ENCODE data around the gene IGFL4.

IGFL4 gene

DNA sequence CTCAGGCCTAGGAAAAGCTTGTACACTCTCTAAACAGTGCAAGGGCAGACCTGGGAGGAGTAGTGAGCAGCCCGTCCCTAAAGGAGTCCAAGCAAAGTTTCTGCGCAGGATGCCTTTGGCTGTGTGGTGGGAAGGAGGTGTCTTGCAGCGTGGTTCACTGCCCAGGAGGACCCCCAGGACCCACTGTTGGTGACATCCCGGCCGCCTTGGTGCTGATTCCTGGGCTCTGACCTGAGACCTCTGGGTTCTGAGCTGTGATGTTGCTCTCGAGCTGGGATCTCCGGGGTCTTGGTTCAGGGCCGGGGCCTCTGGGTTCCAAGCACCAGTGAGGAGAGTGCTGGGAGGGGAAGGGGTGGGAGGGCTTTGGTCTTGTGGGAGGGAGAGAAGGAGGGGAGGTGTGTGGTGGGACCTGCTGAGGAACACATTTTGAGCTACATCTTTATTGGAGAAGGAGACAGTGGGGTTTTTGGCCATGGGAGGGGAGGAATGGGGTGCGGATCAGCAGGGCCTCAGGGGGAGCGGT lies 22.0 kb downstream of the IGFL4 start:
- DNase-seq = no peak

- no peak for DNase-seq
Observed at GRCh38 chr19:46017874-46018675, 22.7 kb downstream of the IGFL4 start.

- DNase-seq = no peak
Observed at GRCh38 chr19:46017095-46017429, 23.7 kb downstream of the IGFL4 start.

- DNase-seq = peak; percentile 26 to 71
Observed at GRCh38 chr19:46016426-46017094, 24.2 kb downstream of the IGFL4 start.

DNA sequence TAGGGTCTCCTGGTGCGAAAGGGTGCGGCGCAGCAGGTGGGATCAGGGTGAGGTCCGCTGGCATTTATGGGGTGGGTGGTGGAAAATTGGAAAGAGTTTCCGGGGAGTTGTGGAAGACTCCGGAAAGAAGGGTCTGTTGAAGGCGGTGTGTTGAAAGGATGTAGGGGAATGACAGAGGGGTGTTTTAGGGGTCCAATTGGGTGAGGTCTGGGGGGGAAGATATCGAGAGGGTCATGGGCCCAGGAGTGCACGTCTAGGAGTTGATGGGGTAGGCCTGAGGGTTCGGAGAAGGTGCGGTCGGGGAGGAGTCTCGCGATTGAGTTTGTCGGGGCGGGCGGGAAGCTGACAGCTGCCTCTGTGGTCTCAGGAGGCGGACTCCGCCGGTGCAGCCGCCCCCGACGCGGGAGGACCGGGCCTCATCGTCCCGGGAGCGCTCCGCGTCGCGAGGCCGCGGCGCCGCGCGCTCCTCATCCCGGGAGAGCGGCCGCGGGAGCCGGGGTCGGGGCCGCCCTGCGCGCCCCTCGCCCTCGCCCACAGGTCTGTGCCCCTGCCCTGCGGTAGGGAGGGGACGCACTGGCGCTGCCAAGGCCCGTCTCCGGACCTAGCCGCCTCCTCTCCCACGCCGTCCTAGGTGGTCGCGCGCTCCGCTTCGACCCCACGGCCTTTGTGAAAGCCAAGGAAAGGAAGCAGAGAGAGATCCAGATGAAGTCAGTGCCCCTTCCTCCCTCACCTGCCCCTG lies 24.9 kb downstream of the IGFL4 start:
- no peak for DNase-seq

- DNase-seq = peak in 1 of 2 experiments; percentile 40
Observed at GRCh38 chr19:46014941-46015686, 25.7 kb downstream of the IGFL4 start.

DNA sequence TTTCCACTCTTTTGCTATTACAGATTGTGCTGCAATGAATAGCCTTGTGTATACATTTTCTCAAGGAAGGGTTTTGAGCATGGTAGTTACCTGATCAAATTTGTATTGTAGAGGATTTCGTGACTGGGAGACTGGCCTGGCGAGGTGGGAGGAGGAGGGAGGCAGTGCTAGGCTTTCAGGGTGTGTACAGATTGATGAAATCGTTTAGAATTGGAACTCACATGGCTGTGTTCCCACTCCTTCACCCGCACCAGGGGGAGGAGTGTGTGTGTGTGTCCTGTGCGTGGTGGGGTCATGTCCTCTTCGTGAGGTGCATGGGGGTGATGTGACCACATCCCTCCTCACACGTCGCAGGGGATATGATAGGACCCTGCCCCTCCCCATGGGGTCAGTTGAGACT lies 26.3 kb downstream of the IGFL4 start:
- DNase-seq = no peak

GRCh38 chr19:46009530-46010510 lies 31.0 kb downstream of the IGFL4 start:
- DNase-seq = peak in 1 of 2 experiments; percentile 48

GRCh38 chr19:46006411-46006810 lies 34.4 kb downstream of the IGFL4 start:
- no peak for DNase-seq

DNA sequence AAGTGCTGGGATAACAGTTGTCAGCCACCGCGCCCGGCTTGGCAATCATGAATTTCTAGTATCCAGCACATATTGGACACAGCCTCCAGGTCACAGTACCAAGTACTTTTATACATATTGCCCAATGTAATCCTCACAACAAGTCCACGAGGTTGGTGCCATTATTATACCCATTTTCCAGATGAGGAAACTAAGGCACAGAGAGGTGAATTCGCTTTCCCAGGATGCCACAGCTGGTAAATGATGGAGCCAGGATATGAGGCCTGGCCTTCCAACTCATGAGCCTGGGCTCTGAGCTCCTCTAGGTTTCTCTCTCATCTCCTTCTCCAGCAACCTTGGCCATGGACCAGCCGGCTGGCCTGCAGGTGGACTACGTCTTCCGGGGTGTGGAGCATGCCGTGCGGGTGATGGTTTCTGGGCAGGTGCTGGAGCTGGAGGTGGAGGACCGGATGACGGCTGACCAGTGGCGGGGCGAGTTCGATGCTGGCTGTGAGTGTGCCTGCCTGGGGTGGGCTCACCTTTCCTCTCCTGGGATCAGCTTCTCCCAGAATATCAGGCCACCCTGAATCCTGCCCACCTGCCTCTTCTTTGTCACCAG lies 38.0 kb downstream of the IGFL4 start:
- DNase-seq = no peak

DNA sequence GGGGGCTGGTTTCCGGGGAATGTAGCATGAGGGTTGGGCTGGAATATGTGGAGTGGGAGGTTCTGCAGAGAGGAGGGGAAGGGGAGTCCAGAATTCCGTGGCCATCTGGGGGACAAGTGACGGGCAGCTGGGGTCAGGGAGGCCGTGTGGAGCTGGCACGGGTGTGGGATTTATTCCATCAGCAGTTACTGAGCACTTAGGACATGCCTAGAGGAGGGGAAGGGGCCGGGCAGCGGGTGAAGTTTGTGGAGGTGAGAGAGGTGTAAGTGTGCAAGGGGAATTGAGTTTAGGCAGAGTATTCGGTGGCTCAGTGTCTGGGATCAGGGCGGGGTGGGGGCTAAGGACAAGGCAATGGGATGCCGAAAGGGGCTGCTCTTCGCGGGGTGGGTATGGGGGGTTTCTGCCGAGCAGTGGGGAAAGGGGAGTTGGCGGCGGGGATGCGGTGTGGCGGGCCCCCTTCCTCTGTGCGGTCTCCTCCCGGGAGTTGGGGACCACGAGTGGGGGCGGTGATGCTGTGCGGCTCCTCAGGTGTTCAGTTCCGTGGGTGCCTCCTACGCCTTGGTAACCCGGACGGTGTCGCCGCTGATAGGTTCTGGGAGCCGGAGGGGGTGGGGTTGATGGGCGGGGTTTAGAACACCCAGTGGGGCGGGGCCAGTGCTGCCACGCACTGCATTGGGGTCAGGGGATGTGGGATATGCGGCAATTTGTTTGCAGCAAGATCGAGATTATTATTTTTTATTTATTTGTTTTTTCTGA lies 40.1 kb downstream of the IGFL4 start:
- DNase-seq = no peak

DNA sequence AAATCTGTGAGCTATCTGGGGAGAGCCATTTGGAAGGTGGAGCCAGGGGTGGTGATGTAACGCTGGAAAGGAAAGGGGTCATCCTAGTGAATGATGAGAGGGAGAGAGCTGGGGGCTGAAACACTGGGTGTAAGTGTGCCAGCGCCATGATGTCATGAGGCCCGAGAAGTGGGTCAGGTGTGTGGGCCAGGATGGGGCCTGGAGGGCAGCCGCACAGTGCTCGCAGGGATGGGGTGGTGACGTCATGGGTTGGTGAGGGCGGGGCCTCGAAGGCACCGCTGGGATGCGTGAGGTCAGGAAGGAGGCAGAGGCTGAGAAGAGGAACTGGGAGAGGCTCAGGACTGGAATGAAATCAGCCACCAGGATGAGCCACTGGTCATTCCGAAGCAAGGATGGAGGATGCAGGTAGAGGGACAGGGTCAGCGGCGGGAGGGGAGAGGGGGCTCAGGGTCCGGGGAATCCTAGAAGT lies 41.1 kb downstream of the IGFL4 start:
- no peak for DNase-seq

- DNase-seq = no peak
Observed at GRCh38 chr19:45998834-45999233, 42.0 kb downstream of the IGFL4 start.

DNA sequence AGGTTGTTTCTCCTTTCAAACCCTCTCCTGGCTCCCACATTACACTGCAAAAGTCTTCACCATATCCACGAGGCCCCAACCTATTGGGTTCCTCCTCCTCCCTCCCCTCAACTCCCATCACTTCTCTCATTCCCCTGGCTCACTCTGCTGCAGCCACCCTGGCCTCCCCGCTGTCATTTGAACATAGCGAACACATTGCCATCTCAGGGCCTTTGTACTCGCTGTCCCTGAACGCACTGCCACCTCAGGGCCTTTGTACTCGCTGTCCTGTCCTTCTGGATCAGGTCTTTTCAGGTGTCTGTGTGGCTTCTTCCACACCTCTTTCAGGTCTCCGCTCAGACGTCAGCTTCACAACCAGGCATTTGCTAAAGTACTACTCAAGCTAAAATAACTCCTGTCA lies 43.9 kb downstream of the IGFL4 start:
- no peak for DNase-seq

DNA sequence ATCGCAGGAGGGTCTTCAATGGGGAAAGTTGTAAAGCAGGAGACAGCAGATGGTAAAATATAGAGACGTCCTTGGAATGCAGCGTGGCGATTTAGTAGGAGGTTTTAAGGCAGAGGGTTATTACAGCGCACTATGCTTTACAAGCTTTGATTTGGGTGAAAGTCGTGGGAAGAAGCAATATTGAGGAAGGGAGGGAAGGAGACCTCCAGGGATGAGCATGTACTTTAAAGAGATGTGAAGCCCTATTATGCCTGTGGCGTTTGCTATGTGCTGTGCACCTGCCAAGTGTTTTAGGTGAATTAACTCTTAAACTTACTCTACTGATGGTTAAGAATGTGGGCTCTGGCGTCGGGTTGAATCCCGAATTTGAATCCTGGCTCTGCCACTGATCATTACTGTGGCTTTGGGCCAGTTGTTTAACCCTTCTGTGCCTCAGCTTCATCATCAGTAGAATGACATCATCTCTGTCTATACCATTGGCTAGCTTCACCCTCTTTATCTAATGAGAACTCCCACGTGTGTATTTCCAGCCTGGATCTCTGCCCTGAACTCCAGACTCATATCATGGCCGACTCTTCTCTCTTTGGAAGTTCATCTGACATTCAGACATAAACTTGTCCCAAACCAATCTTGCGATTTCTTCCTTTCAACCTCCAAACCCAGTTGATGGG lies 45.0 kb downstream of the IGFL4 start:
- no peak for DNase-seq

DNA sequence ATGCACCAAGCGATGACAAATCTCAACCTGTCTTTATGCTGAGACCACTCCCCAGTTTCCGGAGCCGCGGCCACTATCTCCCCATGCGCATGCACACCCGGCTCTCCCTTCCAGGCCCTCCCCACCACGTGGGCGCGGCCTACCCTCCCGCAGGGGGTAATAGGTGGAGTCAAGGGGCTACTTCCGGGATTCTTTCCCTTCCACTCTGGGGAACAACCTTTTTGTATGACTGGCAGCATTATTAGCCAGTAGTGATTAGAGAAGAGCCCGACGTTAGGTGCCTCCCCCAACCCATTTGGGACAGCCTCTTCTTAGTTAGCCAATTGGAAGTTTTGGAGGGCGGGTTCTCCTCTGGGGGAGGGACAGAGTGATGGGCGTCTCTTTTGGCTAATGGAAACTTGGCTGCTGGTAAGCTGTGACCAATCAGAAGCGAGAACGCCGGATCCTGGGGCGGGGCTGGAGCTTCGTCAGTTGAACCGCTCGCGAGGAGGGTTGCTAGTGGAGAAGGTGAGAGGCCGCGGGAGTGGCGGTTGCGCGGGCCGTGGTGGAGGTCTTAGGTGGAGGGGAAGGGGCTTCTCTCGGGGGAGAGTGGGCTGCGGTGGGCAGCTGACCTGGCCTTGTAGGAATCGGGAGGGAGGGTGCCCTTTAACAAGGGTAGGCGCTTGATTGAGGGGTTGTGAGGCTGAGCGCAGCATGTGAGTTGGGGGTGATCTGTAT lies 45.6 kb downstream of the IGFL4 start, which contains the start of gene CCDC61:
Gene CCDC61 (plus strand): TSS at position 470 of the 717 bp plus-strand sequence. CDS start 7,552 bp downstream, outside the sequence.
- peak; percentile 93 to 98 for DNase-seq

DNA sequence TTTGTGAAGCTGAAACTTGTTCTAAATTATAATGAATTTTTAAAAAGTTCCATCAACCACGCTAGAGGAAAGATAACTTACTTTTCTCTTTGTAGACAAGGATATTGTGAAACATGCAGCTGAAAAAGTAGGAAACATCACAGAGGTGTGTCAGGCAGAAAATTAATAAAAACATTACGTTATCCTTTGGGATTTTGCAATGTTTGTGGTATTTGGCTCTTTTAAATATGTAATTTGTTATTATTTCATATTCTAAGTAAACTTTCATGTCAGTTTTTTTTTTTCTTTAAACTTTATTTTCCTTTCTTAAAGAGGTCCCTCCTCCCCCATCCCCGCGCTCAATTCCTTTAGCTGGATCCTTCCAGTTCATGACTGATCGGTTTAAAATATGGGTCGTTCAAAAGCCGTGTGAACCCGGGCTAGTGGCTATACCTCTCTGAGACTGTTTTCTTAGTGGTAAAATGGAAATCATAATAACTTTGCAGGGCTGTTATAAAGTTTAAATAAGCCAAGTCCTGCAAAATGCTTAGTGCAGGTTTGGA lies 46.3 kb downstream of the IGFL4 start:
- DNase-seq = no peak

DNA sequence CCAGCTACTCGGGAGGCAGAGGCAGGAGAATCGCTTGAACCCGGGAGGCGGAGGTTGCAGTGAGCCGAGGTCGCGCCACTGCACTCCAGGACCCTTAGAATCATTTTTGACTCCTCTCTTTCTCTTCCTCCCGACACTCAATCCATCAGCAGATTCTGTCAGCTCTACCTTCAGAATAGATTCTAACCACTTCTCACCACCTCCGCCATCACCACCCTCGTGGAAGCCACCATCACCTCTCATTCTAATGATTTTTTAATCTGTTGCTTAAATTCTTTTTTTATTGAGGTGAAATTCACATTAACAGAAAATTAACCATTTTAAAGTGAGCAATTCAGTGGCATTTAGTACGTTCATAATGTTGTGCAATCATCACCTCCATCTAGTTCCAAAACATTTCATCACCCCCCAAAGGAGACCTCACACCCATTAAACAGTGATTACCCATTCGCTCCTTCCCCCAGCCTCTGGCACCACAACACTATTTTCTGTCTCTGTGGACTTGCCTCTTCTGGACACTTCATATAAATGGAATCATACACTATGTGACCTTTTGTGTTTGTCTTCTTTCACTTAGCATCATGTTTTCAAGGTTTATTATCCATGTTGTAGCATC lies 50.6 kb downstream of the IGFL4 start:
- no peak for DNase-seq

Measured in SW 1271 (cell line).